Fibroblast of lung (primary cell): ENCODE results near the gene MTFP1.

Experiments
- EZH2 ChIP-seq: IDR thresholded peaks from 2 replicates; pipeline ENCODE4 v1.5.1; 2012; ENCODE audit warnings: low read length, control low read depth, mild to moderate bottlenecking; ENCODE audit errors: missing control alignments
- TF ChIP-seq, protein P1 (sequence below), 2 donors: IDR thresholded peaks in 1 of 2; conservative IDR thresholded peaks in 1 of 2; 1 replicate in 1 of 2; 2 replicates in 1 of 2; pipeline ENCODE4 v1.5.1; 2011 to 2012; ENCODE audit warnings: low read length in 2 of 2, control low read depth in 1 of 2, inconsistent platforms in 1 of 2, low read depth in 1 of 2, mild to moderate bottlenecking in 1 of 2

DNA sequence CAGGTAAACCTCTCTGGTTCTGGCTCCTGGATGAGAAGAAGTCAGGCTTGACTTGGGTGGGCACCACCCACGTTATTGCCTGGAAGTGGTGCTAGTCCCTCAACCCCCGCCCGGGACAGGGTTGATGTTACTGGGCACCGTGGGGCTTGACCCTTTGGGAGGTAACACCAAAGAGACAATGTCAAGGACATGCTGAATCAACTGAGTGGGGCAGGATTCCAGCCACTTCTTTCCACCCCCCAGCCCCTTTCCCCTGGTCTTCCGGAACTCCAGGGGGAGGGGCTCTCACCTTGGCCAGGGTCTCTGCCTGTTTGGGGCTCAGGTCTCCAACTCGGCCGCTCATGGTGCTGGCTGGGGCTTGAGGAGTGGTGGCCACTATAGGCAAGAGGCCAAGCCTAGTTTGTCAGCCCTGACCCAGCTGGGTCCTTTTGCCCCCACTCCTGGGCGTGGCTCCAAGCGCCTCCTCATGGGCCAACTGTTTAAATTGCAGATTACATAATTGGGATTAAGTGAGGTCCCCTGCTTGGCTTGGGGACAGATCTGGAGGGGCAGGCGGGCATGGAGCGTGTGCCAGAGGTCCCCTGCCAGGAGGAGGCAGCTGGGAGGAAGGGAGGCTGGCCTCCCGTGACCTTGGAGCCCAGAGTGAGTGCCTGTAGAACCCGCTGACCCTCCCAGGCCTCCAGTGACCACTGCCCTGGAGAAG is 46.2 kb downstream of the MTFP1 start, which contains the start of gene SEC14L3:
- TF ChIP-seq, protein P1, sequence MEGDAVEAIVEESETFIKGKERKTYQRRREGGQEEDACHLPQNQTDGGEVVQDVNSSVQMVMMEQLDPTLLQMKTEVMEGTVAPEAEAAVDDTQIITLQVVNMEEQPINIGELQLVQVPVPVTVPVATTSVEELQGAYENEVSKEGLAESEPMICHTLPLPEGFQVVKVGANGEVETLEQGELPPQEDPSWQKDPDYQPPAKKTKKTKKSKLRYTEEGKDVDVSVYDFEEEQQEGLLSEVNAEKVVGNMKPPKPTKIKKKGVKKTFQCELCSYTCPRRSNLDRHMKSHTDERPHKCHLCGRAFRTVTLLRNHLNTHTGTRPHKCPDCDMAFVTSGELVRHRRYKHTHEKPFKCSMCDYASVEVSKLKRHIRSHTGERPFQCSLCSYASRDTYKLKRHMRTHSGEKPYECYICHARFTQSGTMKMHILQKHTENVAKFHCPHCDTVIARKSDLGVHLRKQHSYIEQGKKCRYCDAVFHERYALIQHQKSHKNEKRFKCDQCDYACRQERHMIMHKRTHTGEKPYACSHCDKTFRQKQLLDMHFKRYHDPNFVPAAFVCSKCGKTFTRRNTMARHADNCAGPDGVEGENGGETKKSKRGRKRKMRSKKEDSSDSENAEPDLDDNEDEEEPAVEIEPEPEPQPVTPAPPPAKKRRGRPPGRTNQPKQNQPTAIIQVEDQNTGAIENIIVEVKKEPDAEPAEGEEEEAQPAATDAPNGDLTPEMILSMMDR (conservative IDR thresholded peaks at IDR 0.05 in 1 of 2, IDR thresholded peaks at IDR 0.05 in 1 of 2; ENCODE audit: low read depth in 1 of 2, low read length in 2 of 2) = no peak
- TF ChIP-seq EZH2 = no peak
